HG02588 (cell line): ENCODE measurements around the gene MSMB.
"Not testable (repeated sequence)": the region's sequence is repeated elsewhere in the genome, so short reads cannot be mapped to it uniquely, and the experiment has no call there.

Experiments
- ATAC-seq: cut with Tn5 transposase; IDR thresholded peaks from one replicate; pipeline ENCODE4 v1.9.1; 2021; ENCODE audit warnings: mild to moderate bottlenecking, moderate library complexity; ENCODE audit not compliant: unreplicated experiment

The MSMB gene

DNA sequence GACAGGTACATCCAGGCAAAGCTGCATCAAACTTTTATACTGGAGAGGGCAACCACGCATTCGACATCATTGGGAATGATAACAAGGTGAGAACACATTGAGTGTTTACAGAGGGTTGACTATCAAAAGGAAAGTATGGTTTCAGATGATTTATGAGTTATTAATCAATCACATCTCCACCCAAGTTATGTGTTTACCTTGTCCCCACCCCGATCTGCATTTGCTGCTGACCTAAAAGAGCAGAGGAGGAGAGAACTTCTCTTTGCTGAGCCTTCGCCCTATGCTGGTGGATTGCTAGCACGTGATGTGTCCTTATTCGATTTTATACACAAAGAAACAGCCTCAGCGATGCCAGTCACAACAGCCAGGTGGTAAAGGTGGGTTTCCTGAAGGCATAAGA, at the start of gene MSMB:
Gene MSMB (minus strand): TSS at position 9 of the 400 bp plus-strand sequence. CDS start 32 bp downstream, outside the sequence.
- ATAC-seq, result no peak

DNA sequence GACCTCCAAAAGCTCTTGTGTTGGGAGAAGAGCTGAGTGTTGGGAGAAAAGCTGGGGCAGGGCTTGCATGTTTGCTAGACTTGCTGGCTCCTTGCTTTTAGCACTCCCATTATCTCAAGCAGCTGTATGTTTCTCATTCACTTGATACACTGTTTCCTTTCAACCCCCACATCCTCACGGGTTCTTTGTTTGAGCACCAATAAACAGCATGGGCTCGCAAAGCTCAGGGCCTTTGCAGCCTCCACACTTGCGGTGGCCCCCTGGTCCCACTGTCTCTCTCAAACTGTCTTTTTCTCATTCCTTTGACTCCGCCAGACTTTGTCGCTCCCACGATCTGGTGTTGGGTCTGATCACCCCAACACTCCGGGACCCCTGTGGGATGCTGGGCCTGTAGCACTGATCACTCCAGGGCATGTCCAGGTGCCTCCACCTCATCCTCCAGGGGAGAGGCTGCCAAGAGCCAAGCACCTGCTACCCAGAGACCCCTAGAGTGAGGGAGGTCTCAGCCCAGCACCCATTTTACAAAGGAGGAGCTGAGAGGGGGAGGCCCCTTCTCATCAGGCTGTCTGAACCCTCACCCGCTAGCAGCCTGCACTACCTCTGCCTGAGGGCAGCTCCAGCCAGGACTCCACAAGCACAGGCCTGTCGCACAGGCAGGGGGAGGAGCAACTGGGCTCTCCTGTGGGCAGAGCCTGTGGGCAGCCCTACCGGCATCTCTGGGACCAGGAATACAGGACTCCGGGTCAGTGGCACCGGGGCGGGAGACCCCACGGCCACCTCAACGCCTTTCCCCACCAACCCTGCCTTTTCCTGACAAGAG, 49.1 kb upstream of the MSMB start:
- no peak for ATAC-seq

GRCh38 chr10:46094197-46094500, 48.1 kb upstream of the MSMB start:
- ATAC-seq, result no peak

- ATAC-seq, result not testable (repeated sequence)
Measured at GRCh38 chr10:46093316-46094196, 47.5 kb upstream of the MSMB start.

DNA sequence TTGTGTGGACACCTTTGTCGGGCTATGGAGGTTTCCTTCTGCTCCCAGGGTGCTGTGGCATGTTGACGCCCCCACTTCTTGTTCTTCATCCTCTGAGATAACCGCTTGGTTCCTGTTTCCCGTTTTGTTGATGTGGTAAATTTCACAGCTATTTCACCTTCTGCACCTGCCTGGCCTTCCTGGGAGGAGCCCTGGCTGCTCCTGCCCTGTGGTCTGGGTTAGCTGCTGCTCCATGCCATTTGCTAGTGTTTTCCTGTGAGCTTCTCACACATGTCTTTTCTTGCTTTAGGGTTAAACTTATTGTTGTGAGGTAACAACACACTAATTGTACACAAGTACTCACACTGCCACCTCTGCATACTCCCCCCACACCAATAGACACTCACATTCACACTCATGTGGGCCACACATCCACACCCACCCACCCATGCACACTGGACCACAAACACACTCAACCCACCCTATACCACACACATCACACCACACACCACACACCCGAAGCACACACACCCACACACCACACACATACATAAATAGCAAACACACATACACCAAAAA, 46.5 kb upstream of the MSMB start:
- no peak for ATAC-seq

DNA sequence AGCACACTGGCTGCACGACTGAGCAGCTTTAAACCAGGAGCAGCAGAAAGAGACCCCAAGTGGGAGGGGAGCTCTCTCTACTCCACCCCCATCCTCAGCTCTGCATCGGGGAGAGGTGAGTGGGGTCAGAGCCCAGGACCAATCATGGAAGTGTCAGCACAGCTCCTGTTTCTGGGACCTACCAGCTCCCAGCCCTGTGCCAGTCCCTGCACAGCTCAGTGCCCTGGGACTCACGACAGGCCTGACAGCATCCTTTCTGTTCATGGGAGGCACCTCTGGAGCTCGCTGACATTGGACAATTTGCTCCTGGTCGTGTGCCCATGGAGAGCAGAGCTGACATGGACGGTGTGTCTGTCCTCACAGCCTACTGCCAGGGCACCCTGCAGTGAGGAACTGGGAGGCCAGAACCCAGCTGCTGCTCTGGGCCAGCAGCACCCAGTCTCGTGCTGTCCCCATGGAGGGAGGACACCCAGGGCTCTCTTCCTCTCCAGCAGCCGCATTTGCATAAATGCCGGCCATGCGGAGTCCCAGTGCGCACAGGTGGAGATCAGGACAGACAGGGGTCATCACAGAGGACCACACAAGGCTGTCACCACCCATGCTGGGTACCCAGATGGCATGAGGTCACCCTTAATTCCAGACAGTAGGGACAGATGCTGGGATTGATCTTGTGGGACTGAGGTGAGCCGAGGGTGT, 45.9 kb upstream of the MSMB start:
- no peak for ATAC-seq

DNA sequence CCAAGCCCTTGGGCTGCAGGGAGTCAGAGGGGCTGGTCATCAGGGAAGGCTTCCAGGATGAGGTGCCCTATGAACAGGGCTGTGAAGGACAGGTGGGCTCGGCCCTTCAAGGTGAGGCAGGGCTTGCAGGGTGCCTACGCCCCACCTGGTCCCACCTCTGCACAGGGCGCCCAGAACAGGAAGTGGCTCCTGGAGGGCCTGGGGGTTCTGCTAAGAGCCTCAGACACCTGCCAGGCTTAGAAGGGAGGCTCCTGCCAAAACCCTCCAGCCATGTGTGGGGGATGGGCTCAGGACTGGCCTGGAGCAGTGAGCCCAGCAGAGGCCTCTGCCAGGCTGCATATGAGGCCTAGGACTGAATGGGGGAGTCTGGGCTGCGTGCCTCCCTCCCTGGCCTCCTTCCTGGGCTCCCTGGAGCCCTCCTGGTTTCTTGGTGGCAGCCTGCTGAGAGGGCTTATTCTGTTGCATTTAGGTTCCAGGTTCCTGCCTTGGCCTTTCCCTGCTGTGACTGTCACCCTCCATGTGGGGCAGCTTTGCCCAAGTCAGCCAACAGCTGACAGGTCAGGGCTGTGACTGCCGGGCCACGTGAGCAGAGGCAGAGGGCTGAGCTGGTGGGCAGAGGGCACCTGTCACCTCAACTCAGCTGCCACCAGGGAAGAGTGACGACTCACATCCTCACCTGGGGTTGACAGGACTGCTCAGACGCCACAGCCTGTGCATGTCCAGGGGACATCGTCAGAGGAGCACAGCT, 45.2 kb upstream of the MSMB start:
- no peak for ATAC-seq

DNA sequence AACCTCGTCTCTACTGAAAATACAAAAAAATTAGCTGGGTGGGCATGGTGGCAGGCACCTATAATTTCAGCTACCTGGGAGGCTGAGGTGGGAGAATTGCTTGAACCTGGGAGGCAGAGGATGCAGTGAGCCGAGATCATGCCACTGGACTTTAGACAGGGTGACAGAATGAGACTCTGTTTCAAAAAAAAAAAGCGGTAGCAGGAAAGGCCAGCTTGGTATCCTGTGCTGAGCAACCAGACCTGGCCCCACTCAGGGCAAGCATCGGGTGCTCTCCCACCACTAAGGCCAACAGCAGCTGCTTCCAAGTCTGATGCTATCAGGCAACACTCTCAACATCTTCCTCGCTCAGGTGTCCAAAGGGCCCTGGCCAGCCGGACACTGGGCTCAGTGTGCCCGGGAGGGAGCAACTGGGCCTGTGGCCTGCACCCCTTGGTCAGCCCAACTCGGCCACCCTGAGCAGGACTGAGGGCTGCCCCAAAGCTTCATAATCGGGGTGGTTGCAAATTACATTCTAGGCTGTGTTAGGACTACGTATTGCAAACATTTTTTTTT, 44.3 kb upstream of the MSMB start:
- ATAC-seq, result no peak

GRCh38 chr10:46087381-46087780, 41.3 kb upstream of the MSMB start:
- not testable (repeated sequence) for ATAC-seq

GRCh38 chr10:46084321-46085165, 38.5 kb upstream of the MSMB start:
- ATAC-seq, result no peak

- no peak for ATAC-seq
Measured at GRCh38 chr10:46080886-46081285, 34.8 kb upstream of the MSMB start.

GRCh38 chr10:46079831-46080585, 33.9 kb upstream of the MSMB start:
- ATAC-seq, result no peak

- ATAC-seq, result no peak
Measured at GRCh38 chr10:46077731-46078413, 31.8 kb upstream of the MSMB start.

GRCh38 chr10:46077141-46077554, 31.1 kb upstream of the MSMB start:
- no peak for ATAC-seq

GRCh38 chr10:46075869-46076268, 29.8 kb upstream of the MSMB start:
- ATAC-seq, result no peak

GRCh38 chr10:46074196-46074946, 28.3 kb upstream of the MSMB start:
- no peak for ATAC-seq

GRCh38 chr10:46073564-46073963, 27.5 kb upstream of the MSMB start:
- no peak for ATAC-seq
